Lower leg skin (tissue), 4 donors: Measurements from ENCODE around the gene CCNQ. TPM values are rescaled to one million over a fixed set of nuclear protein-coding genes. Genes with fewer than 3 reads are reported as not detected.

Experiments used
- DNase-seq, 2 donors: peaks; one replicate each; pipeline ENCODE4 v3.0.0-alpha.2; 2019; ENCODE audit warnings: low spot score in 2 of 2
- H3K4me3 ChIP-seq: fragments of 200-600 bp; sonication (generic); 2 replicates; pipeline ENCODE4 v1.5.1; 2017; ENCODE audit warnings: mild to moderate bottlenecking, low read depth; ENCODE audit not compliant: poor library complexity, severe bottlenecking
- POLR2A ChIP-seq, 2 donors: fragments of 450-650 bp; IDR thresholded peaks; one replicate each; pipeline ENCODE4 v1.6.1; 2016 to 2017; ENCODE audit warnings: antibody characterized with exemption in 2 of 2, mild to moderate bottlenecking in 1 of 2, moderate library complexity in 1 of 2
- WGBS, 2 donors: methylation state at CpG; one replicate each; pipeline ENCODE4 v1.1.5; 2018; 5-methylcytosine and 5-hydroxymethylcytosine counted together
- intact Hi-C: fragments of 100-400 bp; cut with DNase I; formaldehyde crosslinking; loops from one replicate; pipeline ENCODE4 v1.15.0; 2023; ENCODE audit warnings: low total_unique reads
- total RNA-seq, 4 donors: library from RNA; depleted of rRNA; stranded (reverse); fragments of >200 nt; gene quantifications; one replicate each; pipeline ENCODE4 v1.1.0, GENCODE V29; 2016
- TF ChIP-seq, protein P1 (sequence below), 3 donors: fragments of 450-650 bp; IDR thresholded peaks; one replicate each; pipeline ENCODE4 v1.5.1; 2016; ENCODE audit warnings: antibody characterized with exemption in 3 of 3, mild to moderate bottlenecking in 3 of 3, moderate library complexity in 2 of 3

CCNQ gene
- total RNA-seq, 4 donors from 2014 or later: 20.7 to 35.7 (median 28.5) TPM

DNA sequence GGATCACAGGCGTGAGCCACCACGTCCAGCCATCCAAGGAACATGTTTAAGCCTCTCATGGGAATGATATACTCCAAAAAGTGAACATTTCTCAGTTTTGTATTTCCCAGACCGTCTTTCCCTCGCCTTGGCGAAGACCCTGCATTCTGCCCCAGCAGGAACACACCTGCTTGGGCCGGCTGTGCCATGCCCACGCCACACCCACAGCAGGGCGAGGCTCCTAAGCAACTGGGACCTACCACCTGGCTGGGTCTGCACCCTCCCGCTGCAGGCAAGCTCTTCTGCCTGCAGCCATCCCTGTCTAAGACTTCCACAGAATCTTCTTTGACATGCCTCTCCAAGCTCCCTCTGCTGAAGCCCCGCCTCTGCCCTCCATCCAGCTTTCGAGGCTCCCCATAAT, 3.6 kb downstream of the CCNQ start:
- intact Hi-C loops: no loop called here
- TF ChIP-seq POLR2A (IDR thresholded peaks at IDR 0.05): no peak
- TF ChIP-seq, protein P1, sequence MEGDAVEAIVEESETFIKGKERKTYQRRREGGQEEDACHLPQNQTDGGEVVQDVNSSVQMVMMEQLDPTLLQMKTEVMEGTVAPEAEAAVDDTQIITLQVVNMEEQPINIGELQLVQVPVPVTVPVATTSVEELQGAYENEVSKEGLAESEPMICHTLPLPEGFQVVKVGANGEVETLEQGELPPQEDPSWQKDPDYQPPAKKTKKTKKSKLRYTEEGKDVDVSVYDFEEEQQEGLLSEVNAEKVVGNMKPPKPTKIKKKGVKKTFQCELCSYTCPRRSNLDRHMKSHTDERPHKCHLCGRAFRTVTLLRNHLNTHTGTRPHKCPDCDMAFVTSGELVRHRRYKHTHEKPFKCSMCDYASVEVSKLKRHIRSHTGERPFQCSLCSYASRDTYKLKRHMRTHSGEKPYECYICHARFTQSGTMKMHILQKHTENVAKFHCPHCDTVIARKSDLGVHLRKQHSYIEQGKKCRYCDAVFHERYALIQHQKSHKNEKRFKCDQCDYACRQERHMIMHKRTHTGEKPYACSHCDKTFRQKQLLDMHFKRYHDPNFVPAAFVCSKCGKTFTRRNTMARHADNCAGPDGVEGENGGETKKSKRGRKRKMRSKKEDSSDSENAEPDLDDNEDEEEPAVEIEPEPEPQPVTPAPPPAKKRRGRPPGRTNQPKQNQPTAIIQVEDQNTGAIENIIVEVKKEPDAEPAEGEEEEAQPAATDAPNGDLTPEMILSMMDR (IDR thresholded peaks at IDR 0.05): no peak
- H3K4me3 ChIP-seq: no peak overlapping the region
- DNase-seq: no peak
- WGBS, 2 donors: 78 to 79% methylated on average over 10 to 11 of the region's 11 CpGs

DNA sequence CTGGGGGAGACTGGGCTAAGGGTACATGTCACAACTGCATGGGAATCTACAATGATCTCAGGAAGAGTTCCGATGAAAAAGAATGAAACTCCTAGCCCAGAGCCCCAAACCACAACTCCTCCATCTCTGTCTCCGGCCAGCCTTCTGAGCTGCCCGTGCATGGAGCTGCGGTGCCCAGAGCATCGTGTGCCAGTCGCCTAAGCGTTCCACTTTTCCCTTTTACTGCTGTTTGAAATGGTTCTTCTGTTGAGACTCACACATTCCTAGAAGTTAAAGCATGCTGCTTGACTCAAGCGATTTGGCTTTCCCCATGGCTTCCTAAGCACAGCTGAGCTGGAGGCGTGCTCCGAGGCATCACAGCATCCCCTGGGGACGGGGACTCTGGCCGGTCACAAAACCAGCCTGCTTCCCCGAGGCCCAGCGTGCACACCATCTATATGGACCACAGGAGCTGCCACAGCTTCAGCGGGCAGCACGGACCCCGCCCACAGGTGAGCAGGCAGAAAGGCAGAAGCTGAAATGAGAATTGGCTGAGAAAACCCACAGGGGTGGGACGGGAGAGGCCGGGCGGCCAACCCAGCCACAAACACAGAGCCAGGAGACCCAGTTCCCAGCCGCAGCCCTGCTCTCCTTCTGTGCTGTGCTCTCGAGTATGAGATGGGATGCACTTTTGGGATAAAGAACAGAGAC, 5.0 kb downstream of the CCNQ start:
- no peak for DNase-seq
- WGBS, 2 donors: 84 to 98% methylated on average over 13 to 22 of the region's 22 CpGs
- H3K4me3 ChIP-seq: no peak overlapping the region
- intact Hi-C loops: no loop called here
- no peak for TF ChIP-seq POLR2A (IDR thresholded peaks at IDR 0.05)
- TF ChIP-seq, protein P1 (IDR thresholded peaks at IDR 0.05): no peak

DNA sequence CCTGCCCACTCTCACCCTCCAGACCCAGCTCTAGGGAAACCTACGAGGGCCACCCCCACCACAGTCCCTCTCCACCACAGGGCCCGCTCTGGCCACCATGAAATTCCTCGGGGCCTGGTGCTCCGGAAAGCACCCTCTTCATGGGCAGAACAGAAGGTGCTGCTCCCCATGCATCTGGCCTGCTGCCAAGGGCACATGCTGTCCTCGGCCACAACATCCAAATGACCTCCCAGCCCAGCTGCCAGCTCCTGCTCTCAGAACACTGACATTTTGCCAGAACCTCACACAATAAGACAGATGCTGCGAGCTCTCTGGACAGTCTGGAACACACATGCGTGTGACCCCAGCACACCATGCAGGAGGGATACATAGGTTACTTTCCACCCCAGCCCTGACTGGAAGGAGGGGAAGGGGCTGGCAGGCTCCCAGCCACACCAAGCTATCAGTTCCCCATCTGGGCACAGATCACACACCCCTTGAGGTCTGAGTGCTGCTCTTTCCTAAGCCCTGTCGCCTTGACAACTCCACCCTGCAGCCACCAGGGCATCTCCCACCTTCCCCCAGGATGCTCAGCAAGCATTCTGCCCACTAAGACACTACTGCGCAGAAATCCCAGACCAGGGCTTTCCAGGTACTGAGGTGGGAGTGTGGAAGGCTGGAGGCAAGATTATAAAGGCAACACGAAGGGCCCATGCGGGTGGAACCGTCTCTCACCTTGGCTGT, 5.8 kb downstream of the CCNQ start:
- TF ChIP-seq, protein P1 (IDR thresholded peaks at IDR 0.05): no peak
- TF ChIP-seq POLR2A (IDR thresholded peaks at IDR 0.05): no peak
- no peak overlapping the region for H3K4me3 ChIP-seq
- intact Hi-C loops: no loop called here
- DNase-seq: no peak
- 86 to 88% methylated on average over 4 to 10 of the region's 12 CpGs for WGBS, 2 donors

DNA sequence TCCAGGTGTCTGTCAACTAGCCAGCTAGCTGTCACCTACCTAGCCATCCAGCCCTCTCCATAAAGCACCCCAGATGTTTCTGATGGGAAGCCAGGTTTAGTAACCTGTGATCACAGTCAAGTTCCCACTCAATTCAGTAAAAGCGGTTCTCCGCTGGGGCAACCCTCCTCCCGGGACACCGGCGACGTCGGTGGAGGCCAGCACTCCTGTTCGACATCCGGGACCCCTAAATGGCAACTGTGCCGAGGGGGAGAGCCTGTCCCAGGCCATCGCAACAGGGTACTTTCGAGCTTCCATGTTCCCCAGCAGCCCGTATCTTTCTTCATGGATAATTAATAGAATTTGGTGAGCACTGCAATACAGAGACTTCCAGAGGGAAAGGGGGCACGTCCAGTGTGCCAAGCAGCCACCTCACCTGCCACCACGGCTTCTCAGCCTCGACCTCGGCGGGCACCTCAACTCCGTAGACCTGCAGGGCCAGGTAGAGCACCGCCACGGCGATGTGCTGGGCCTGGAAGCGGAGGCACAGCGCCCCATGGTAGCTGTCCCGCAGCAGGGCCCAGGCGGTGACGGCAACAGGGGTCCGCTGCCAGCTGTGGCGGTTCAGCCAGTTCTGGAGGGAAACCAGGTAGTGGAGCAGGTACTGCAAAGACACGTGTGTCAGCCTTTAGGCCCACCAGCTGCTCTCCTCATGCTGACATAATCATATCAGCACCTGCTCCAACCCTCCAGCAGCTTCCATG, 6.7 kb downstream of the CCNQ start:
- intact Hi-C loops: no loop called here
- no peak overlapping the region for H3K4me3 ChIP-seq
- no peak for DNase-seq
- no peak for TF ChIP-seq POLR2A (IDR thresholded peaks at IDR 0.05)
- 90 to 99% methylated on average over 25 to 30 of the region's 30 CpGs for WGBS, 2 donors

DNA sequence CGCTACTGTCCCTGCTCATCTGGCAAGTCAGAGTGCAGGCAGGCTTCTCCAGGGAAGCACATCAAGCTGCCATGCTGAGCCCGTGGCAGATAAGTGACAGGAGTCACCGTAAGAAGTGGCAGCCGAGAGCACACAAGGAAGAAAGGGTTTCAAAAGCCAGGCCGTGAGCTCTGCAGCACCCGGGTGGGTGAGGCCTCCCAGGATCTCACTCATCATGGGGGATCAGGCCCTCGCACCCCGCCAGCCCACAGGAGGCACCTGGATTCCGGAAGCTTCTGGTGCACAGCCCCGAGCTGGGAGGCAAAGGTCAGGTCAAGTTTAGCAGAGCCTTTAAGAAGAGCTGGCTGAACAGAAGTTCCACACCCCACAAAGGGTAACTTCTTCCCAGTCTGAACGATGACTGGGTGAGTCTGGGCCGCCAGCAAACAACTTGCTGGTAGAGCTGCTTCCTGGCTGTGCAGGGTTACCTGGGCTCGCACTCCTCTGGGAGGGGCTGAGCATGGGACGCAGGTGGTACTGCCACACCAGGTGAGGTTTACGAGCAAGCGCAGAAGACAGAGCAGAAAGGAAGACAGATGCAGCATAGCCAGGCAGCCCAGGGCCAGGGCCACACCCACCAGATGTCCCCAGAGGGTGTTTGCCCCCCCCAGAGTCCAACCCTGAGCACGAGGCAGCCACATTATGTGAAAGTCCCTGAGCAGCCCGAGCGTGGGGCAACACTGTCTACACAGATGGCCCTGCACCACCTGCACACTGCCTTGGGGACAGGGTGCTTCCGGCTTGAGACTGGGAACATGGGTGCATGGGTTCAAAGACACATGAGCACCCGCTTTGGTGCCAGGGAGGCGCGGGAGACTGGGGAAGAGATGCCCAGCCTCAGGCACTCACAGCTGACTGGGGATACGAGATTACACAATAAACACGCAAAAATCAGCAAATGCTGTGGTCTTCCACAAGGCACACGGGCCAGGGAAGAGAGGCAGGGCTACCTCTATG, 7.7 kb downstream of the CCNQ start:
- no peak for TF ChIP-seq POLR2A (IDR thresholded peaks at IDR 0.05)
- TF ChIP-seq, protein P1 (IDR thresholded peaks at IDR 0.05): no peak
- no peak overlapping the region for H3K4me3 ChIP-seq
- WGBS, 2 donors: 83 to 88% methylated on average over 22 to 26 of the region's 26 CpGs
- intact Hi-C loops: no loop called here
- DNase-seq: no peak
